DMS114 treated with DMSO at 0.1 percent for 48 hours (cell line): ENCODE data around the gene KLHL12.

Experiments
- DNase-seq: peaks from one replicate; lab custom pipeline; 2025; ENCODE audit not compliant: unreplicated experiment; lab: John Stamatoyannopoulos, UW

The KLHL12 gene

DNA sequence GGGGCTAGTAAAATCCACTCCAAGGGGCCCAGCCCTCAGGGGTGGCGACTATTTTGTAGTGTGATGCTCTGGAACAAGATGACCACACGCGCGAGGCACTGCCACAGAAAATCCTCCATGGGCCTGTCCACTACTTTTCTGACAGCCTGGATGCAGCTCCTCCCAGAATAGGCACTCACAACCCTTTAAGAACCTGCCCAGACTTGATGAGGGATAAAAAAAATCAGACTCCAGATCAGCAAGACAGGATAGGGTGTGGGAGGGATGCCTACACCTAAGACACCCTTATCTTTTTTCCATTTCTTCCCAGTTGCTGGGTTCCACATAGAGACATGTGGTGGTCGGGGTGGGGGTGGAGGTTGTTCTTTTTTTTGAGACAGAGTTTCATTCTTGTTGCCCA is 82.8 kb downstream of the KLHL12 start:
- no peak for DNase-seq

- DNase-seq = no peak
Observed at GRCh38 chr1:202843081-202843480, 84.0 kb downstream of the KLHL12 start.
